ENCODE data around the gene ITGA7.
A peak's percentile ranks its signal among the peaks of the same experiment; 100 is the strongest.

Gene ITGA7

GRCh38 chr12:55706568-55707218, 1.0 kb downstream of the ITGA7 start:
- H3K4me1 ChIP-seq (ENCODE audit: insufficient read depth, low read length): peaks cover 26% of the 10 kb centered on the region
- peak overlapping the region; percentile 82 for H2AFZ ChIP-seq (ENCODE audit: low read depth, low read length)
- H3K36me3 ChIP-seq (ENCODE audit: insufficient read depth, low read length): no peaks in the 10 kb centered on the region
- no peaks in the 10 kb centered on the region for H3K9me3 ChIP-seq (ENCODE audit: low read length)
- peak overlapping the region; percentile 72 for H3K4me3 ChIP-seq (ENCODE audit: low read length)
- H3K27me3 ChIP-seq (ENCODE audit: insufficient read depth, low read length): peaks cover 9% of the 10 kb centered on the region

- H2AFZ ChIP-seq (ENCODE audit: low read depth, low read length): no peak overlapping the region
- peak overlapping the region; percentile 72 for H3K4me3 ChIP-seq (ENCODE audit: low read length)
- H3K4me1 ChIP-seq (ENCODE audit: insufficient read depth, low read length): peaks cover 26% of the 10 kb centered on the region
These were observed 1.8 kb downstream of the ITGA7 start for GRCh38 chr12:55705782-55706402.

GRCh38 chr12:55704824-55705718, 2.6 kb downstream of the ITGA7 start:
- no peak overlapping the region for H2AFZ ChIP-seq (ENCODE audit: low read depth, low read length)
- no peaks in the 10 kb centered on the region for H3K36me3 ChIP-seq (ENCODE audit: insufficient read depth, low read length)
- peaks cover 26% of the 10 kb centered on the region for H3K4me1 ChIP-seq (ENCODE audit: insufficient read depth, low read length)
- H3K27me3 ChIP-seq (ENCODE audit: insufficient read depth, low read length): peaks cover 9% of the 10 kb centered on the region
- H3K9me3 ChIP-seq (ENCODE audit: low read length): no peaks in the 10 kb centered on the region
- H3K4me3 ChIP-seq (ENCODE audit: low read length): no peak overlapping the region

More at GRCh38 chr12:55705782-55706402, 1.8 kb downstream of the ITGA7 start:
- Histone ChIP-seq H3K9me3 (ENCODE audit: low read length) (no peaks in the 10 kb centered on the region), H3K27me3 (ENCODE audit: insufficient read depth, low read length) (peaks cover 9% of the 10 kb centered on the region), H3K36me3 (ENCODE audit: insufficient read depth, low read length) (no peaks in the 10 kb centered on the region)

- peaks cover 26% of the 10 kb centered on the region for H3K4me1 ChIP-seq (ENCODE audit: insufficient read depth, low read length)
- H3K4me3 ChIP-seq (ENCODE audit: low read length): no peak overlapping the region
- no peaks in the 10 kb centered on the region for H3K36me3 ChIP-seq (ENCODE audit: insufficient read depth, low read length)
- H3K27me3 ChIP-seq (ENCODE audit: insufficient read depth, low read length): peaks cover 9% of the 10 kb centered on the region
- H3K9me3 ChIP-seq (ENCODE audit: low read length): no peaks in the 10 kb centered on the region
- no peak overlapping the region for H2AFZ ChIP-seq (ENCODE audit: low read depth, low read length)
These were observed 3.6 kb downstream of the ITGA7 start for GRCh38 chr12:55703901-55704761.

GRCh38 chr12:55703288-55703687, 4.4 kb downstream of the ITGA7 start:
- Histone ChIP-seq H3K9me3 (ENCODE audit: low read length) (no peaks in the 10 kb centered on the region), H2AFZ (ENCODE audit: low read depth, low read length) (no peak overlapping the region), H3K4me1 (ENCODE audit: insufficient read depth, low read length) (peaks cover 26% of the 10 kb centered on the region), H3K27me3 (ENCODE audit: insufficient read depth, low read length) (peaks cover 3% of the 10 kb centered on the region), H3K4me3 (ENCODE audit: low read length) (no peak overlapping the region), H3K36me3 (ENCODE audit: insufficient read depth, low read length) (no peaks in the 10 kb centered on the region)

GRCh38 chr12:55702861-55703260, 4.8 kb downstream of the ITGA7 start:
- Histone ChIP-seq H3K4me3 (ENCODE audit: low read length) (no peak overlapping the region), H3K4me1 (ENCODE audit: insufficient read depth, low read length) (peaks cover 24% of the 10 kb centered on the region), H3K27me3 (ENCODE audit: insufficient read depth, low read length) (peaks cover 3% of the 10 kb centered on the region), H3K36me3 (ENCODE audit: insufficient read depth, low read length) (no peaks in the 10 kb centered on the region), H2AFZ (ENCODE audit: low read depth, low read length) (no peak overlapping the region), H3K9me3 (ENCODE audit: low read length) (no peaks in the 10 kb centered on the region)

- Histone ChIP-seq H3K36me3 (ENCODE audit: insufficient read depth, low read length) (no peaks in the 10 kb centered on the region), H3K27me3 (ENCODE audit: insufficient read depth, low read length) (no peaks in the 10 kb centered on the region), H3K9me3 (ENCODE audit: low read length) (no peaks in the 10 kb centered on the region), H2AFZ (ENCODE audit: low read depth, low read length) (no peak overlapping the region), H3K4me1 (ENCODE audit: insufficient read depth, low read length) (peaks cover 3% of the 10 kb centered on the region), H3K4me3 (ENCODE audit: low read length) (no peak overlapping the region)
These were observed 7.3 kb downstream of the ITGA7 start for GRCh38 chr12:55700255-55701018.

- H3K27me3 ChIP-seq (ENCODE audit: insufficient read depth, low read length): no peaks in the 10 kb centered on the region
- no peaks in the 10 kb centered on the region for H3K9me3 ChIP-seq (ENCODE audit: low read length)
- H2AFZ ChIP-seq (ENCODE audit: low read depth, low read length): no peak overlapping the region
- no peak overlapping the region for H3K4me3 ChIP-seq (ENCODE audit: low read length)
- H3K4me1 ChIP-seq (ENCODE audit: insufficient read depth, low read length): no peaks in the 10 kb centered on the region
- H3K36me3 ChIP-seq (ENCODE audit: insufficient read depth, low read length): no peaks in the 10 kb centered on the region
These were observed 8.1 kb downstream of the ITGA7 start for GRCh38 chr12:55699471-55700055.

GRCh38 chr12:55698965-55699364, 8.7 kb downstream of the ITGA7 start:
- H3K27me3 ChIP-seq (ENCODE audit: insufficient read depth, low read length): no peaks in the 10 kb centered on the region
- no peak overlapping the region for H2AFZ ChIP-seq (ENCODE audit: low read depth, low read length)
- no peak overlapping the region for H3K4me3 ChIP-seq (ENCODE audit: low read length)
- peaks cover 4% of the 10 kb centered on the region for H3K36me3 ChIP-seq (ENCODE audit: insufficient read depth, low read length)
- no peaks in the 10 kb centered on the region for H3K4me1 ChIP-seq (ENCODE audit: insufficient read depth, low read length)
- H3K9me3 ChIP-seq (ENCODE audit: low read length): no peaks in the 10 kb centered on the region

GRCh38 chr12:55698241-55698955, 9.3 kb downstream of the ITGA7 start:
- Histone ChIP-seq H3K27me3 (ENCODE audit: insufficient read depth, low read length) (no peaks in the 10 kb centered on the region), H3K9me3 (ENCODE audit: low read length) (no peaks in the 10 kb centered on the region), H3K36me3 (ENCODE audit: insufficient read depth, low read length) (peaks cover 4% of the 10 kb centered on the region), H2AFZ (ENCODE audit: low read depth, low read length) (no peak overlapping the region), H3K4me1 (ENCODE audit: insufficient read depth, low read length) (no peaks in the 10 kb centered on the region), H3K4me3 (ENCODE audit: low read length) (no peak overlapping the region)

- H3K9me3 ChIP-seq (ENCODE audit: low read length): no peaks in the 10 kb centered on the region
- no peak overlapping the region for H2AFZ ChIP-seq (ENCODE audit: low read depth, low read length)
- peaks cover 4% of the 10 kb centered on the region for H3K36me3 ChIP-seq (ENCODE audit: insufficient read depth, low read length)
- no peaks in the 10 kb centered on the region for H3K27me3 ChIP-seq (ENCODE audit: insufficient read depth, low read length)
- H3K4me1 ChIP-seq (ENCODE audit: insufficient read depth, low read length): no peaks in the 10 kb centered on the region
- H3K4me3 ChIP-seq (ENCODE audit: low read length): no peak overlapping the region
These were observed 10.0 kb downstream of the ITGA7 start for GRCh38 chr12:55697686-55698085.

Measured in neuron (in vitro differentiated cells).